ENCODE data around the gene PLEK2. TPM values are rescaled to one million over a fixed set of nuclear protein-coding genes. Genes with fewer than 3 reads are reported as not detected.
A peak's percentile ranks its signal among the peaks of the same experiment; 100 is the strongest.
"Not testable (repeated sequence)": the region's sequence is repeated elsewhere in the genome, so short reads cannot be mapped to it uniquely, and the experiment has no call there.

The PLEK2 gene
- total RNA-seq (2014; rRNA removed; shearing (Covaris generic)), result 0.55 and 0.69 TPM in 2 replicates
- 0.49 and 0.54 TPM in 2 replicates for polyA plus RNA-seq (2015; cell fraction: cytosol; rRNA removed)
- not detected in 2 replicates for polyA plus RNA-seq (2015; cell fraction: nucleus; rRNA removed)

GRCh38 chr14:67411820-67412421 is at the start of gene PLEK2:
TSS of gene PLEK2 (minus strand) at chr14:67412165. CDS start at chr14:67412059, 106 bp downstream.
- in situ Hi-C loops (cut with HindIII; ENCODE audit: low pct_unique_long_range_greater_than_20kb, low sequenced_read_pairs), result no loop called here
- DNase-seq (ENCODE audit: low read depth, low spot score), result no peak

- peak; percentile 91 for DNase-seq (ENCODE audit: low read depth, low spot score)
- in situ Hi-C loops (cut with HindIII; ENCODE audit: low pct_unique_long_range_greater_than_20kb, low sequenced_read_pairs), result no loop called here
Measured at GRCh38 chr14:67461341-67461985, 49.5 kb upstream of the PLEK2 start.

DNA sequence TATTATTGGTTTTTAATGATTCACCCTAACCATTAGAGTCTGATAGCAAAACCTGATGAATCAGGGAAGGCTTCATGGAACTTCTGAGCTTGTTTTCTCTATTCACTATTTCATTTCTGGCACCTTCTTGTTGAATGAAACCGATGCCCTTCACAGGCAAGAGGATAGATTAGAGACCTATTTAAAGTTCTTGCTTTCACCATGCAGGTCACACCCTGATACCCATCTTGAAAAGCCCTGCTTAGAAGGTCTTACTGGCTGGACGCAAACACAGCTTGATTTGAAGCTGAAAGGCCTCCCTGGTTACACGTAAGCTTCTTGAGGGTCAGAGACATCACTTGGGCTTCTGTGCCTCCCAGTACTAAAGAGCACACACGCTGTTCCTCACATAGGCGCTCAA is 47.4 kb upstream of the PLEK2 start:
- in situ Hi-C loops (cut with HindIII; ENCODE audit: low pct_unique_long_range_greater_than_20kb, low sequenced_read_pairs), result no loop called here
- DNase-seq (ENCODE audit: low read depth, low spot score), result no peak

DNA sequence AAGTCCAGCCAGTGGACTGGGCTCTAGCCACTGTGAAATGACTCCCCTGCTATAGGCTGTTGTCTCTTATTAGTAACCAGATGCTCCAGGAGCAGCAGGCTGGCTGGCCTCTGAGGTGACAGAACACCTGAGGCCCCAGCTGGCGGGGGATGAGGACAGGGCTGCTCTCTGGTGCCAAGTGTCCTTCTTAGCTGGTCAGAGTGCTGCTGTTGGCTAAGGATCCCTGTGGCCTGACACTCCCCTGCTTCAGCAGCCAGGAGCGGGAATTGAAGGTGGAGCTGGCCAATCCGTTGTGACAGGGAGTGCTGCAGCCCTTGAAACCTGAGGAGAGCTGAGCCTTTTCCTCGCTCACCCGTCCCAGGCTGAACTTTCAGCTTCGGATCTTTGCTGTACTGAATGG is 45.8 kb upstream of the PLEK2 start:
- DNase-seq (ENCODE audit: low read depth, low spot score), result no peak
- in situ Hi-C loops (cut with HindIII; ENCODE audit: low pct_unique_long_range_greater_than_20kb, low sequenced_read_pairs), result no loop called here

- in situ Hi-C loops (cut with HindIII; ENCODE audit: low pct_unique_long_range_greater_than_20kb, low sequenced_read_pairs), result no loop called here
- no peak for DNase-seq (ENCODE audit: low read depth, low spot score)
Measured at GRCh38 chr14:67456732-67457131, 44.8 kb upstream of the PLEK2 start.

GRCh38 chr14:67453575-67454300 is 41.8 kb upstream of the PLEK2 start:
- no peak for DNase-seq (ENCODE audit: low read depth, low spot score)
- in situ Hi-C loops (cut with HindIII; ENCODE audit: low pct_unique_long_range_greater_than_20kb, low sequenced_read_pairs), result no loop called here

DNA sequence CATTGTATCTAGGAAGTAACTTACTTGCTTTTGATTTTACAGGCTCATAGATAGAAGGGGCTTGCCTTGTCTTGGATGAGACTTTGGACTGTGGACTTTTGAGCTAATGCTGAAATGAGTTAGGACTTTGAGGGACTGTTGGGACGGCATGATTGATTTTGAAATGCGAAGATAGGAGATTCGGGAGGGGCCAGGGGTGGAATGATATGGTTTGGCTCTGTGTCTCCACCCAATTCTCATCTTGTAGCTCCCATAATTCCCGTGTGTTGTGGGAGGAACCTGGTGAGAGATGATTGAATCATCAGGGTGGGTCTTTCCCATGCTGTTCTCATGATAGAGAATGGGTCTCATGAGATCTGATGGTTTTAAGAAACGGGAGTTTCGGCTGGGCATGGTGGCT is 39.7 kb upstream of the PLEK2 start:
- in situ Hi-C loops (cut with HindIII; ENCODE audit: low pct_unique_long_range_greater_than_20kb, low sequenced_read_pairs); DNase-seq (ENCODE audit: low read depth, low spot score): not testable (repeated sequence)

GRCh38 chr14:67449096-67449495 is 37.1 kb upstream of the PLEK2 start:
- in situ Hi-C loops (cut with HindIII; ENCODE audit: low pct_unique_long_range_greater_than_20kb, low sequenced_read_pairs), result no loop called here
- no peak for DNase-seq (ENCODE audit: low read depth, low spot score)

- no peak for DNase-seq (ENCODE audit: low read depth, low spot score)
- in situ Hi-C loops (cut with HindIII; ENCODE audit: low pct_unique_long_range_greater_than_20kb, low sequenced_read_pairs), result no loop called here
Measured at GRCh38 chr14:67447033-67447381, 35.0 kb upstream of the PLEK2 start.

GRCh38 chr14:67446371-67447032 is 34.5 kb upstream of the PLEK2 start:
- in situ Hi-C loops (cut with HindIII; ENCODE audit: low pct_unique_long_range_greater_than_20kb, low sequenced_read_pairs), result no loop called here
- DNase-seq (ENCODE audit: low read depth, low spot score), result no peak

GRCh38 chr14:67444395-67444794 is 32.4 kb upstream of the PLEK2 start:
- DNase-seq (ENCODE audit: low read depth, low spot score), result no peak
- in situ Hi-C loops (cut with HindIII; ENCODE audit: low pct_unique_long_range_greater_than_20kb, low sequenced_read_pairs), result no loop called here

DNA sequence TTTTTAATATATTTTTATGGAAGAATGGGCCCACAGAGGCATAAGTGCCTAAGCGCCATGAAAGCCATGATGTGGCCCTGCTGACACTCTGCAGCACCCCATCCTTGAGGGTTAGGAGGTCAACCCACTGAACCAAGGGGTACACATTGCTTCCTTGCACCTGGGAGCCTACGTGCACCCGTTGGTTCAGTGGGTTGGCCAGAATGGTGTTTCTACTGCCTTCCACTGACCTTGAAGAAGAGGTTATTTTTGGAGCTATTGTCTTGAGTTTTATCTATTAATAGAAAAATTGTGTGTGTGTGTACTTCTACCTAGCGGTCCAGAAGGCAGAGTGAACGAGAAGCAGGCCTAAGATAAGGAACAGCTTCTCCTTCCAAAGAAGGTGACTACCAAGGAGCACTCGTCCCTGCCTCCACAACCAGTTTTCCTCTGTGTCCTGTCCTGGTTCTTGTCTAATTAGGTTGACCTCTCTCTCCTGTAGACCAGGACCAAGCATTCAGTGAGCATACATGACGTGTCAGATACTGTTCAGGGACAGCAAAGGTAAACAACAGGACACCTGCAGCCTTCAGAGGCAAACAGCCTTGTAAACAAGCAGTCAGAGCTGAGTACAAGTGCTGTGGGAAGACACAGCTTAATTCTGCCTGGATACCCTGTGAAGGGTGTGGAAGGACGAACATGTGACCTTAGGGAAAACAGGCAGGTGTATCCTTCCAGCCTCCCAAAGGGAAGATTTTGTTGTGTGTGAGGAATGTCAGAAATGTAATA is 30.4 kb upstream of the PLEK2 start:
- in situ Hi-C loops (cut with HindIII; ENCODE audit: low pct_unique_long_range_greater_than_20kb, low sequenced_read_pairs), result no loop called here
- DNase-seq (ENCODE audit: low read depth, low spot score), result no peak

DNA sequence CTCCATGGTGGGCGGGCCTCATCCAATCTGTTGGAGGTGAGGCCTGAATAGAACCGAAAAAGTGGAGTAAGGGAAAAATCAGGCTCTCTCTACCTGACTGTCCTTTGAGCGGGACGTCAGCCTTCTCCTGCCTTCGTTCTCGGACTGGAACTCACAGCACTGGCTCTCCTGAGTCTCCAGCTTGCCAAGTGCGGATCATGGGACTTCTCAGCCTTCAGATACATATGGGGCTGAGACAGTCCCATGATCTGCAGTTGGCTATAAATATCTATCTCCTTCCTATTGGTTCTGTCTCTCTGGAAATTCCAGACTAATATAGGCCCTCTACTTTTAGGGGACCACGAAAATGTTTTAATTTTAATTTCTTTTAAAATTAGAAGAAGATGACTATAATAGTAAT is 29.7 kb upstream of the PLEK2 start:
- DNase-seq (ENCODE audit: low read depth, low spot score), result no peak
- in situ Hi-C loops (cut with HindIII; ENCODE audit: low pct_unique_long_range_greater_than_20kb, low sequenced_read_pairs), result no loop called here

DNA sequence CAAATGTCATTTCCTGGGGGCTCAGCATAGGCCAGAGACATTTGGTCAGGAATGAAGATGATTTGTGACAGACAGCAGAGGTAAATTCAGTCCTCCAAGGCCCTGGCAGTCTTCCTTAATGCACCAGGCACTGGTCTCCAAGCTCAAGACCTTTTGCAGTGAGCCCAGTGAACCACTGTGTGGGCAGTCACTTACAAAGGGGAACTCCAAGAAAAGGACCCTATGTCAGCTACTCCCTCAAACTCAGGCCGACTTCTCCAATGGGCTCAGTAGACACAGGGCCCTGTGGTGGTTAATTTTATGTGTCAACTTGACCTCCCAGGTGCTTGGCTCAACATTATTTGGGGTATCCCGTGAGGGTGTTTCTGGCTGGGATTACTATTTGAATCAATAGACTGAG is 29.3 kb upstream of the PLEK2 start:
- no peak for DNase-seq (ENCODE audit: low read depth, low spot score)
- in situ Hi-C loops (cut with HindIII; ENCODE audit: low pct_unique_long_range_greater_than_20kb, low sequenced_read_pairs), result no loop called here

DNA sequence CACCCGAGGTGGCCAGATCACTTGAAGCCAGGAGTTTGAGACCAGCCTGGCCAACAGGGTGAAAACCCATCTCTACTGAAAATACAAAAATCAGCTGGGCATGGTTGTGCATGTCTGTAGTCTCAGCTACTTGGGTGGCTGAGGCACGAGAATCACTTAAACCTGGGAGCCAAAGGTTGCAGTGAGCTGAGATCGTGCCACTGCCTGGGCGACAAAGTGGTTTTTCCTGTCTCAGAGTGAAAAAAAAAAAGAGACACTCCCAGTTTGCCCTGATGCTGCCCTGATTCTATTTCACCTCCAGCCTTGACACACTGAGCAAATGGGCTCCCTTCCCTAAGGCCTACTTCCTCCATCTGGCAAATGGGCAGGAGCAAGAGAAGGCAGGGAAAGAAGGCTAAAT is 28.5 kb upstream of the PLEK2 start:
- in situ Hi-C loops (cut with HindIII; ENCODE audit: low pct_unique_long_range_greater_than_20kb, low sequenced_read_pairs), result no loop called here
- DNase-seq (ENCODE audit: low read depth, low spot score), result no peak

DNA sequence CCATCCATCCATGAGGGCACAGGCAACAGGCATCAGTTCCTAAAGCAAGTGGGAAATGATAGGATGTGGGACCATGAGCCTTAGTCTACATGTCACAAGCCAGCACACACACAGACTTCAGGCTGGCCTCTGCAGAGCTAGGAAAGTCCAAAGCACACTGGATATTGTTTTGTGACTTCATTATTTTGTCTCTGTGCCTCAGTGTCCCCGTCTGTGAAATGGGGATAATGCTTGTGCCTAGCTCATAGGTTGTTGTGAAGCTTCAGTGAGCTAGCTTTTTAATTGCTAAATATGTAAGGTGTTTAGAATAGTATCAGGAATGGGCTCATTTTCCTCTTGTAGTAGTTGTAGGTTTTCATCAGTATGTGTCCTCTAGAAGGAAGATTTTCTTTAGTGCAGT is 27.0 kb upstream of the PLEK2 start:
- DNase-seq (ENCODE audit: low read depth, low spot score), result no peak
- in situ Hi-C loops (cut with HindIII; ENCODE audit: low pct_unique_long_range_greater_than_20kb, low sequenced_read_pairs), result no loop called here

GRCh38 chr14:67436006-67436866 is 24.3 kb upstream of the PLEK2 start:
- in situ Hi-C loops (cut with HindIII; ENCODE audit: low pct_unique_long_range_greater_than_20kb, low sequenced_read_pairs), result no loop called here

More at GRCh38 chr14:67436006-67436866, 24.3 kb upstream of the PLEK2 start:
- peak; percentile 44 for DNase-seq (ENCODE audit: low read depth, low spot score)
